Gastroesophageal sphincter (tissue), 4 donors: ENCODE results near the gene UBE2B. TPM values are rescaled to one million over a fixed set of nuclear protein-coding genes. Genes with fewer than 3 reads are reported as not detected.
A peak's percentile ranks its signal among the peaks of the same experiment; 100 is the strongest.

Experiments used
- ATAC-seq: fragments of 150-250 bp; one replicate; pipeline ENCODE4 v1.9.1; 2016; ENCODE audit warnings: mild to moderate bottlenecking, moderate library complexity
- H3K27ac ChIP-seq, 4 donors: fragments of 200-600 bp; sonication (generic) in 3 of 4; 1 replicate in 3 of 4; 2 replicates in 1 of 4; pipeline ENCODE4 v1.5.1; 2016 to 2019
- H3K27me3 ChIP-seq: fragments of 200-600 bp; sonication (generic); one replicate; pipeline ENCODE4 v1.5.1; 2019
- H3K36me3 ChIP-seq, 2 donors: fragments of 200-600 bp; sonication (generic); one replicate each; pipeline ENCODE4 v1.5.1; 2019; ENCODE audit warnings: control low read depth in 1 of 2
- H3K4me1 ChIP-seq, 3 donors: fragments of 200-600 bp; sonication (generic); 1 replicate in 2 of 3; 2 replicates in 1 of 3; pipeline ENCODE4 v1.5.1; 2016 to 2019; ENCODE audit warnings: control low read depth in 2 of 3
- H3K4me3 ChIP-seq, 2 donors: fragments of 200-600 bp; sonication (generic); one replicate each; pipeline ENCODE4 v1.5.1; 2019; ENCODE audit warnings: mild to moderate bottlenecking in 1 of 2, moderate library complexity in 1 of 2
- H3K9me3 ChIP-seq, 3 donors: fragments of 200-600 bp; sonication (generic); one replicate each; pipeline ENCODE4 v1.5.1; 2017 to 2019; ENCODE audit warnings: control low read depth in 2 of 3
- EP300 ChIP-seq: sonication (generic); formaldehyde crosslinking; IDR thresholded peaks from one replicate; pipeline ENCODE4 v1.6.1; 2017; ENCODE audit warnings: antibody characterized with exemption, mild to moderate bottlenecking
- POLR2A ChIP-seq, 2 donors: fragments of 450-650 bp; IDR thresholded peaks; one replicate each; pipeline ENCODE4 v1.6.1; 2017; ENCODE audit warnings: antibody characterized with exemption in 2 of 2, mild to moderate bottlenecking in 2 of 2, moderate library complexity in 1 of 2
- POLR2AphosphoS5 ChIP-seq: sonication (generic); formaldehyde crosslinking; IDR thresholded peaks from one replicate; pipeline ENCODE4 v1.6.1; 2017; ENCODE audit warnings: antibody characterized with exemption
- WGBS, 2 donors: methylation state at CpG; one replicate each; pipeline ENCODE4 v1.1.5; 2018; ENCODE audit warnings: low coverage in 1 of 2; 5-methylcytosine and 5-hydroxymethylcytosine counted together
- total RNA-seq, 4 donors: library from RNA; depleted of rRNA; stranded (reverse); fragments of >200 nt; gene quantifications; one replicate each; pipeline ENCODE4 v1.1.0, GENCODE V29; 2016
- TF ChIP-seq, protein P1 (sequence below), 4 experiments: fragments of 200-600 bp in 2 of 4; fragments of 450-650 bp in 2 of 4; sonication (generic) in 1 of 4; IDR thresholded peaks; one replicate each; pipeline ENCODE4 v1.5.1; 2017 to 2019; ENCODE audit warnings: antibody characterized with exemption in 4 of 4, mild to moderate bottlenecking in 2 of 4, moderate library complexity in 2 of 4

The UBE2B gene
- total RNA-seq, 4 donors from 2014 or later = 36.6 to 53.9 (median 44.5) TPM

DNA sequence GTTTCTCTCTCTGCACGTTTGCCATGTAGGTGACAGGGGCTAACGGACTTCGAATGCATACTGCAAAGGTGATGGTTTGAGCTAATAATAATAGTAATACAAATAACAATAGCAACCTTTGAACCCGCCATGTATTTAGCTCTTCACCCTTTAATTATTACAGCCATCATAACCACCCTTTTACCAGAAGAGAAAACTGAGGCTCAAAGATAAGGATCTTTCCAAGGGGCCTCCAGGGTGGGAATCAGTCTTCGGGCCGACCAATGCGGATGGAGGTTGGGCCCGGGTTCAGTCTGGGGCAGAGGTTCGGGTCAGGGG, 39.8 kb downstream of the UBE2B start:
- WGBS, 2 donors = 15 to 30% methylated on average over 4 of the region's 9 CpGs
- H3K4me3 ChIP-seq = peak overlapping the region; percentile 49 to 85
- no peak for ATAC-seq

DNA sequence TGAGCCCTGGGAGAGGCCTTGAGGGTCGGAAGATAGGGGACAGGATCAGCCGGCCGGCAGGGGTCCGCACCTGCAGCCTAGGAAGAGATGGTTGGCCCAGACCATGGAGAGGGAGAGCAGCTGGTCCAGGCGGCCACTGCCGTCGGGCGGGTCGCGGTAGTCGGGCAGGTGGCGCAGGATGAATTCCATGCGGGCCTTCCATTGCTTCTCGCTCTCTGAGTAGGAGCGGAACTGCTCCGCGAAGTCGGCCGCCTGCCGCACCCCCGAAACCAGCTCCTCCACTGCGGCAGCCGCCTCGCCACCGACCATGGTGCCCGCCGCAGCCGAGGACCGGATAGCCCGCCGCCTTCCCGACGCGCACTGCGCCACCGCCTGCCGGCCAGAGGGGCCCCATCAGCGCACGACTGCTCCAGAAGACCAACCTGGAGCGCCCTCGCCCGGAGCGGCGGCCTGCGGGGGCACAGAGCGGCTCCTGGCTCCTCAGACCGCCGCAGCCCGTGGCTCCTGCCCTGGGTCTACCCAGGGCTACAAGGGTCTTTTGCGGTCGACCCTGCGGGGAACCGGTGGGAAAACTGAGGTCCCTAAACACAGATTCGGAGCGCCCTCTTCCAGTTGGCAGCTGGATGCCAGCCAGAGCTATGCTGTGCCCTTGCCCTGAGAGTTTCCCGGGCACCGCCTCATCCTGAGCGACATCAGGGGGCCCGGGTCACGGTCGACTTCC, 40.3 kb downstream of the UBE2B start, which contains the start of gene CDKN2AIPNL:
CDKN2AIPNL (minus strand) TSS at position 336 of the 721 bp plus-strand sequence; CDS start at position 309, 27 bp downstream.
- peaks cover 0 to 11% of the 10 kb centered on the region in 2 donors for H3K36me3 ChIP-seq
- ATAC-seq = peak; percentile 99
- TF ChIP-seq EP300 (no peak), POLR2AphosphoS5 (peak; percentile 78), POLR2A (IDR thresholded peaks at IDR 0.05) (peak; percentile 46 to 52)
- TF ChIP-seq, protein P1, sequence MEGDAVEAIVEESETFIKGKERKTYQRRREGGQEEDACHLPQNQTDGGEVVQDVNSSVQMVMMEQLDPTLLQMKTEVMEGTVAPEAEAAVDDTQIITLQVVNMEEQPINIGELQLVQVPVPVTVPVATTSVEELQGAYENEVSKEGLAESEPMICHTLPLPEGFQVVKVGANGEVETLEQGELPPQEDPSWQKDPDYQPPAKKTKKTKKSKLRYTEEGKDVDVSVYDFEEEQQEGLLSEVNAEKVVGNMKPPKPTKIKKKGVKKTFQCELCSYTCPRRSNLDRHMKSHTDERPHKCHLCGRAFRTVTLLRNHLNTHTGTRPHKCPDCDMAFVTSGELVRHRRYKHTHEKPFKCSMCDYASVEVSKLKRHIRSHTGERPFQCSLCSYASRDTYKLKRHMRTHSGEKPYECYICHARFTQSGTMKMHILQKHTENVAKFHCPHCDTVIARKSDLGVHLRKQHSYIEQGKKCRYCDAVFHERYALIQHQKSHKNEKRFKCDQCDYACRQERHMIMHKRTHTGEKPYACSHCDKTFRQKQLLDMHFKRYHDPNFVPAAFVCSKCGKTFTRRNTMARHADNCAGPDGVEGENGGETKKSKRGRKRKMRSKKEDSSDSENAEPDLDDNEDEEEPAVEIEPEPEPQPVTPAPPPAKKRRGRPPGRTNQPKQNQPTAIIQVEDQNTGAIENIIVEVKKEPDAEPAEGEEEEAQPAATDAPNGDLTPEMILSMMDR (IDR thresholded peaks at IDR 0.05) = peak; percentile 69 to 96 (median 90)
- H3K9me3 ChIP-seq = no peaks in the 10 kb centered on the region
- peaks cover 0 to 39% (median 15%) of the 10 kb centered on the region in 3 donors for H3K4me1 ChIP-seq
- H3K27me3 ChIP-seq = no peaks in the 10 kb centered on the region
- 0% methylated on average over 4 of the region's 61 CpGs; no CpG with 5 or more reads in 1 of the 2 donors for WGBS, 2 donors
- H3K27ac ChIP-seq = peak within 1 kb of the TSS; percentile 52 to 92 (median 89)
- H3K4me3 ChIP-seq = peak within 1 kb of the TSS; percentile 49 to 85

More for the DNA sequence above, 39.8 kb downstream of the UBE2B start:
- Histone ChIP-seq H3K27me3 (no peaks in the 10 kb centered on the region), H3K36me3 (peaks cover 0 to 16% of the 10 kb centered on the region in 2 donors), H3K27ac (peak overlapping the region in 3 of 4 donors; percentile 89 to 92 (median 89)), H3K4me1 (peaks cover 0 to 39% (median 15%) of the 10 kb centered on the region in 3 donors), H3K9me3 (no peaks in the 10 kb centered on the region)
- TF ChIP-seq, protein P1 (IDR thresholded peaks at IDR 0.05) = no peak
- TF ChIP-seq POLR2AphosphoS5 = no peak
- no peak for TF ChIP-seq EP300
- TF ChIP-seq POLR2A (IDR thresholded peaks at IDR 0.05) = no peak

DNA sequence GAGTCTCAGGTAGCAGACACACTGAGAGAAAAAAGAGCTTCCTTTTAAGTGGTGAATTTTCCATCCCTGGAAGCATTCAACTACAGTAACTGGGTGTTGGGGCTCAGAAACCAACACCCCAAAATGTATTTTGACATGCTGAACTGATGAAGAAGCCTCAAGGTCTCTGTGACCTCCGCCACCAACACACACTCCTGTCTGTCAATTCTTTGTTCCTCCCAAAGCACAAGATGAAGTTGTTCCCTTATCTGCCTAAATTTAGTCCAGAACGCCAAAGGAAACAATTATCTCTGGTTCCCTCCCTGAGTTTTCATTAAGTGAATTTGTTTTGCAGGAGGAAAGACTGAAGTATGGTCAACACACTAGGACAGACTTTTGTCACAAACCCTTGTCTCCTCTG, 41.7 kb downstream of the UBE2B start:
- H3K27ac ChIP-seq = peak overlapping the region in 3 of 4 donors; percentile 89 to 92 (median 89)
- TF ChIP-seq EP300 (no peak), POLR2AphosphoS5 (no peak), POLR2A (IDR thresholded peaks at IDR 0.05) (no peak)
- TF ChIP-seq, protein P1 (IDR thresholded peaks at IDR 0.05) = no peak
- 75 to 80% methylated on average over 2 of the region's 2 CpGs for WGBS, 2 donors
- ATAC-seq = no peak
- no peaks in the 10 kb centered on the region for H3K9me3 ChIP-seq
- peaks cover 0 to 8% of the 10 kb centered on the region in 2 donors for H3K36me3 ChIP-seq
- no peak overlapping the region for H3K4me3 ChIP-seq
- no peaks in the 10 kb centered on the region for H3K27me3 ChIP-seq
- peaks cover 0 to 39% (median 15%) of the 10 kb centered on the region in 3 donors for H3K4me1 ChIP-seq

DNA sequence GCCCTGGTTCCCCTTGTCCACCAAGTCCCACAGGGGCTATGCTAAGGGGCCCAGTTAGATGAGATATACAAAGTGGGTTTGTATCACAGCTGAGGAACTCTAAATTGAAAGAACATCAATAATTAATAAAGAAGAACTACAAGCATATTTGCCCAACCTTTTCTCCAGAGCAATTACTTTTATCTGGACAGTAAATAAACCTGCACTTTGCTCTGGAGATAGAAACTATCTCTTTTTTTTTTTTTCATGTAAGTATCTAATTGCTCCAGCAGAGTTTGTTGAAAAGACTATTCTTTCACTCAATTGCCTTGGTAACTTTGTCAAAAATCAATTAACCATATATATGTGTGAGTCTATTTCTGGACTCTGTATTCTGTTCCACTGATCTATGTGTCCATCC, 46.3 kb downstream of the UBE2B start:
- peaks cover 0 to 6% (median 1%) of the 10 kb centered on the region in 3 donors for H3K4me1 ChIP-seq
- no peaks in the 10 kb centered on the region for H3K36me3 ChIP-seq
- no peak for ATAC-seq
- TF ChIP-seq POLR2A (IDR thresholded peaks at IDR 0.05) (no peak), EP300 (no peak), POLR2AphosphoS5 (no peak)
- TF ChIP-seq, protein P1 (IDR thresholded peaks at IDR 0.05) = no peak
- no peaks in the 10 kb centered on the region for H3K27me3 ChIP-seq
- no peak overlapping the region for H3K4me3 ChIP-seq
- no peak overlapping the region for H3K27ac ChIP-seq
- H3K9me3 ChIP-seq = peaks cover 0 to 5% (median 0%) of the 10 kb centered on the region in 3 donors

DNA sequence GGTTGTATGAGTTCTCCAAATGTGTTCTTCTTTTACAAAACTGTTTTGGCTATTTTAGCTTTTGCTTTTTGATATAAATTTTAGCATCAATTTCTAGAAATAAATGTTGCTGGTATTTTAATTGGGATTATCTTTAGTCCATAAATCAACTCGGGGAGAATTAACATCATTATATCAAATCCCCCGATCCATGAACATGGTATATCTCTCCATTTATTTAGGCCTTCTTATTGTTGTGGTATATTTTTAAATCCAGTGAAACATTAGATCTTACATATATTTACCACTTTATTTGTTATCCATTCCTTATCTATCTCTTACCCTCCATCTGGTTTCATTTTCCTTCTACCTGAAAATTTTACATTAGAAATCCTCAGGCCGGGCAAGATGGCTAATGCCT, 47.6 kb downstream of the UBE2B start:
- H3K27ac ChIP-seq = no peak overlapping the region
- H3K4me1 ChIP-seq = no peaks in the 10 kb centered on the region
- peaks cover 0 to 5% (median 0%) of the 10 kb centered on the region in 3 donors for H3K9me3 ChIP-seq
- ATAC-seq = no peak
- no peaks in the 10 kb centered on the region for H3K27me3 ChIP-seq
- H3K4me3 ChIP-seq = no peak overlapping the region
- WGBS, 2 donors = 95 to 96% methylated on average over 2 to 3 of the region's 3 CpGs
- TF ChIP-seq POLR2A (IDR thresholded peaks at IDR 0.05) (no peak), EP300 (no peak), POLR2AphosphoS5 (no peak)
- TF ChIP-seq, protein P1 (IDR thresholded peaks at IDR 0.05) = no peak
- no peaks in the 10 kb centered on the region for H3K36me3 ChIP-seq
